ENCODE measurements around the gene IDS. TPM values are rescaled to one million over a fixed set of nuclear protein-coding genes. Genes with fewer than 3 reads are reported as not detected.

IDS gene
- total RNA-seq, 1 donor from 2014 or later = 113 TPM

DNA sequence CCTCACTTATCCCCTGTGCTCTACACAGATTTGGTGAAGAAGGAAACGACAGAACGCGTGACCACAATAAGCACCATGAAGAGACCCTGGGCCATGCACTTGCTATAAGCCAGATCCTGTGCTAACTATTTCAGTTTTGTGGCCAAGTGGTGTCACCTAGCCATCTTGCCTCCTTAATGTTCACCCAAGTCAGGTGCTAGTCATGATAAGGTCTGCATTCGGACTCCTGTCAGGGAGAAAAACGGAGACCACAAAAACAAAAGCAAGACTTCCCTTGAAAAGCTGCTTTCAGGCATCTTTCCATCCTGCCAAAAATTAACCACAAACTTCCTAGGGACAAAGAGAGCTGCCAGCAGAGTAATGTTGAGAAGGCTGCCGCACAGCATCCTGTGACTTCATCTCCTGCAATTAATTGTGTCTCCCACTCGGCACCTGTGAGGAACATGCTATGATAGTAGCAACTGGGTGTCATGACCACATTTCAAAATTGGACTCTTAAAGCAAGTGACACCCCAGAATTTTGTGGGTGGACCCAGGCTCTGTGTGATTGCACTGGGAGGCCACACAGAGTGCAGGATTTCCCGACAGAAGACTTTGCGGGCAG, 8.8 kb upstream of the IDS start:
- DNase-seq = no peak
- Histone ChIP-seq H3K9me3 (no peaks in the 10 kb centered on the region), H3K36me3 (no peaks in the 10 kb centered on the region), H3K4me1 (no peaks in the 10 kb centered on the region), H3K27me3 (no peaks in the 10 kb centered on the region), H3K27ac (no peak overlapping the region), H3K4me3 (no peak overlapping the region)
- peak; percentile 19 for ATAC-seq
- TF ChIP-seq, protein P1, sequence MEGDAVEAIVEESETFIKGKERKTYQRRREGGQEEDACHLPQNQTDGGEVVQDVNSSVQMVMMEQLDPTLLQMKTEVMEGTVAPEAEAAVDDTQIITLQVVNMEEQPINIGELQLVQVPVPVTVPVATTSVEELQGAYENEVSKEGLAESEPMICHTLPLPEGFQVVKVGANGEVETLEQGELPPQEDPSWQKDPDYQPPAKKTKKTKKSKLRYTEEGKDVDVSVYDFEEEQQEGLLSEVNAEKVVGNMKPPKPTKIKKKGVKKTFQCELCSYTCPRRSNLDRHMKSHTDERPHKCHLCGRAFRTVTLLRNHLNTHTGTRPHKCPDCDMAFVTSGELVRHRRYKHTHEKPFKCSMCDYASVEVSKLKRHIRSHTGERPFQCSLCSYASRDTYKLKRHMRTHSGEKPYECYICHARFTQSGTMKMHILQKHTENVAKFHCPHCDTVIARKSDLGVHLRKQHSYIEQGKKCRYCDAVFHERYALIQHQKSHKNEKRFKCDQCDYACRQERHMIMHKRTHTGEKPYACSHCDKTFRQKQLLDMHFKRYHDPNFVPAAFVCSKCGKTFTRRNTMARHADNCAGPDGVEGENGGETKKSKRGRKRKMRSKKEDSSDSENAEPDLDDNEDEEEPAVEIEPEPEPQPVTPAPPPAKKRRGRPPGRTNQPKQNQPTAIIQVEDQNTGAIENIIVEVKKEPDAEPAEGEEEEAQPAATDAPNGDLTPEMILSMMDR (IDR thresholded peaks at IDR 0.05) = no peak
- intact Hi-C loops (cut with DNase I) = no loop called here

DNA sequence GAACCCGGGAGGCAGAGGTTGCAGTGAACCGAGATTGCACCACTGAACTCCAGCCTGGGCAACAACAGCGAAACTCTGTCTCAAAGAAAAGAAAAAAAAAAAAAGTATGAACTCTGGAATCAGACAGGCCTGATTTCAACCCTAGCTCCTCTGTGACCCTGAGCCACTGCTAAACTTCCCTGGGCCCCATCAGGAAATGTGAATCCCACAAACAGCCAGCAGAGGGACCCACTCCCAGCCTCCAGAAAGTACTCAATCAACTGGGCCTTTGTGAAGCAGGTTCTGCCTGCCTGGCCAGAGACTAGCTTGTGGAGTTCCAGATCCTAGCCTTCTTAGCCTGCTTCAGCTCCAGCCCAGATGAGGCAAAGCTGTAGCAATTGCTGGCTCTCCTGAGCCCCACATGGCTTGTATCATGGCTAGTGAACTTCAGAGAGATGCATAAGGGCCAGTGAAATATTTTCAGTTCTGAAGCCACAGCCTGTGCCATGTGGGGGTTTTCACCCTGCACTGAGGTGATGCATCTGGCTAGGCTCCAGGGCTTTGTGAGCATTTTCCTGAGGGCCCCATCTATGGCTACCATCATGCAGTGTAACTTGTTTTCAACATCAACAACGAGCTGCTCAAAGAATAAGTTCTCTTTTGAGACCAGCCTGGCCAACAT, 7.2 kb upstream of the IDS start:
- Histone ChIP-seq H3K36me3 (no peaks in the 10 kb centered on the region), H3K27me3 (no peaks in the 10 kb centered on the region), H3K27ac (no peak overlapping the region), H3K4me1 (no peaks in the 10 kb centered on the region), H3K9me3 (no peaks in the 10 kb centered on the region), H3K4me3 (no peak overlapping the region)
- peak; percentile 62 for DNase-seq
- TF ChIP-seq, protein P1 (IDR thresholded peaks at IDR 0.05) = peak; percentile 57
- intact Hi-C loops (cut with DNase I) = no loop called here
- peak; percentile 93 for ATAC-seq

DNA sequence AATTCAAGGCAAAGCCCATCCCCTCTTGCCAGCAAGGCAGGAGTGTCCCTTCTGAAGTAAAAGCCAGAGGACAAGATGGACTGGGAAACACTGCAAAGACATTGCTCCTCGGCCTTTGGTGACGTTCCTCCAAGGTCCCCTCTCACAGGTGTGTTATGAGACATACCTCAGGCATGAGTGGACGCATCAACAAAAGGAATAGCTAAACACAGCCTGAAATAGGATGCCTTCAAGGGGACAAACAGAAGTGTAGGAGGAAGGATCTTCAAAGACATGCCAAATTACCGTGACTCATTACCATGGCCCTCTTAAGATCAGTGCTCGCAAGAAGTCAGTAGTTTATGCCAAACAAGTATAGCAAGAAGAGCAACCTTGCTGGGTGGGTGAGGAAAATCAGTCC, 6.0 kb upstream of the IDS start:
- Histone ChIP-seq H3K36me3 (no peaks in the 10 kb centered on the region), H3K4me3 (no peak overlapping the region), H3K9me3 (no peaks in the 10 kb centered on the region), H3K27me3 (no peaks in the 10 kb centered on the region), H3K27ac (no peak overlapping the region), H3K4me1 (no peaks in the 10 kb centered on the region)
- TF ChIP-seq, protein P1 (IDR thresholded peaks at IDR 0.05) = no peak
- ATAC-seq (no peak), DNase-seq (no peak)
- intact Hi-C loops (cut with DNase I) = no loop called here

DNA sequence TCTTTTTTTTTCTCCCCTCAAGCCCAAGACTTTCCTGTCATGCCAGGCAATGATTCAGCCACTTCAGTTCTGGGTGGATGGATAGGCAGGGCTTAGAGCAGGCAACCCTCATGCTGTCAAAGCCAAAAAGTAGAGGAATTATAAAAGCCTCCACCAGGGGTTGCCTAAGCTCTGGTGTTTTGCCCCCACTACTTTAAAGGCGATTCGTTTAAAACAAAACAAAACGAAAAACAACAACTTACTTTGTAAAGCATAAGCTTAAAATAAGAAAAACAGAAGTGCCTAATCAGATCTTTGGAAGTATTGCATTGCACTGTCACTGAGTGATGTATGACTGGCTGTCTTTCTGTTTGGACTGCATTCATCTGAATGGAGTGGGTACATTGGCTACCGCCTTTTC, 5.3 kb upstream of the IDS start:
- Histone ChIP-seq H3K27me3 (no peaks in the 10 kb centered on the region), H3K9me3 (no peaks in the 10 kb centered on the region), H3K4me3 (no peak overlapping the region), H3K36me3 (no peaks in the 10 kb centered on the region), H3K4me1 (no peaks in the 10 kb centered on the region), H3K27ac (no peak overlapping the region)
- TF ChIP-seq, protein P1 (IDR thresholded peaks at IDR 0.05) = no peak
- ATAC-seq = peak; percentile 44
- DNase-seq = no peak
- intact Hi-C loops (cut with DNase I) = no loop called here

DNA sequence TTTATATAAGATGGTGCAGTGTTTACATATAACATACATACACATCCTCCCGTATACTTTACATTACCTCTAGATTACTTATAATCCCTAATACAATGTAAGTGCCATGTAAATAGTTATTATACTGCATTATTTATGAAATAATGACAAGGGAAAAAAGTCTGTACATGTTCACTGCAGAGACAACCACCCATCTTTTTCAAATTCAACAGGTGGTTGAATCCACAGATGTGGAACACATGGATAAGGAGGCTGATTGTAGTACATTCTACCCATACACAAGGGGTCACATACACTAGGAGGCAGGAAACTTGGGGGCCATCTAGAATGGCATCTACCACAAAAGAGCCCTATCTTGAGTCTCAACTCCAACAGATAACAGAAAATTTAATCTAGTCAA, 3.4 kb upstream of the IDS start:
- Histone ChIP-seq H3K27ac (no peak overlapping the region), H3K27me3 (no peaks in the 10 kb centered on the region), H3K4me1 (no peaks in the 10 kb centered on the region), H3K4me3 (no peak overlapping the region), H3K9me3 (no peaks in the 10 kb centered on the region), H3K36me3 (no peaks in the 10 kb centered on the region)
- ATAC-seq = no peak
- intact Hi-C loops (cut with DNase I) = no loop called here
- no peak for DNase-seq
- TF ChIP-seq, protein P1 (IDR thresholded peaks at IDR 0.05) = no peak

All from upper lobe of right lung (tissue), 1 donor.